Type B pancreatic cell (in vitro differentiated cells): ENCODE results near the gene TMEM181. TPM values are rescaled to one million over a fixed set of nuclear protein-coding genes. Genes with fewer than 3 reads are reported as not detected.
"Not testable (repeated sequence)": the region's sequence is repeated elsewhere in the genome, so short reads cannot be mapped to it uniquely, and the experiment has no call there.

Source experiments
- DNase-seq: peaks from one replicate; pipeline ENCODE4 v3.0.0; 2021; ENCODE audit warnings: mixed read lengths; ENCODE audit not compliant: unreplicated experiment; ENCODE audit errors: extremely low spot score
- H3K27ac Mint-ChIP-seq: 2 replicates; pipeline ENCODE4 v1.8.0; 2021; ENCODE audit warnings: mild to moderate bottlenecking, mixed read lengths
- H3K27me3 Mint-ChIP-seq: 2 replicates; pipeline ENCODE4 v1.8.0; 2021; ENCODE audit warnings: mixed read lengths
- H3K36me3 Mint-ChIP-seq: 2 replicates; pipeline ENCODE4 v1.8.0; 2021; ENCODE audit warnings: mixed read lengths
- H3K4me1 Mint-ChIP-seq: one replicate; pipeline ENCODE4 v1.8.0; 2021; ENCODE audit warnings: mixed read lengths; ENCODE audit not compliant: unreplicated experiment
- H3K4me3 Mint-ChIP-seq: 2 replicates; pipeline ENCODE4 v1.8.0; 2021; ENCODE audit warnings: mild to moderate bottlenecking, mixed read lengths
- H3K9me3 Mint-ChIP-seq: 2 replicates; pipeline ENCODE4 v1.8.0; 2021; ENCODE audit warnings: mixed read lengths
- CTCF ChIP-seq: fragments of 200-600 bp; sonication (generic); conservative IDR thresholded peaks from 2 replicates; pipeline ENCODE4 v1.5.0; 2021; ENCODE audit warnings: antibody characterized with exemption, mild to moderate bottlenecking
- total RNA-seq: library from RNA; stranded (reverse); gene quantifications from 2 replicates; pipeline ENCODE4 v1.2.1, GENCODE V29; 2021; ENCODE audit warnings: low replicate concordance

TMEM181 gene
- total RNA-seq, 1 donor from 2014 or later: 26.3 TPM

GRCh38 chr6:158603261-158604047 lies 43.6 kb downstream of the TMEM181 start:
- peak; percentile 37 for DNase-seq
- Mint-ChIP-seq H3K4me1 (no peaks in the 10 kb centered on the region), H3K9me3 (no peaks in the 10 kb centered on the region), H3K27ac (no peak overlapping the region), H3K27me3 (no peaks in the 10 kb centered on the region), H3K36me3 (peaks cover 10% of the 10 kb centered on the region), H3K4me3 (no peak overlapping the region)
- TF ChIP-seq CTCF: no peak

- Mint-ChIP-seq H3K9me3 (no peaks in the 10 kb centered on the region), H3K36me3 (peaks cover 10% of the 10 kb centered on the region), H3K27me3 (no peaks in the 10 kb centered on the region), H3K4me1 (no peaks in the 10 kb centered on the region), H3K4me3 (no peak overlapping the region), H3K27ac (no peak overlapping the region)
- DNase-seq: peak; percentile 34
- no peak for TF ChIP-seq CTCF
These were observed 44.1 kb downstream of the TMEM181 start for GRCh38 chr6:158604048-158604406.

GRCh38 chr6:158605266-158605878 lies 45.5 kb downstream of the TMEM181 start:
- H3K27me3 Mint-ChIP-seq: no peaks in the 10 kb centered on the region
- H3K27ac Mint-ChIP-seq: no peak overlapping the region

GRCh38 chr6:158606011-158606410 lies 46.1 kb downstream of the TMEM181 start:
- H3K4me3 Mint-ChIP-seq, H3K27ac Mint-ChIP-seq, H3K9me3 Mint-ChIP-seq, H3K27me3 Mint-ChIP-seq, H3K36me3 Mint-ChIP-seq, H3K4me1 Mint-ChIP-seq: not testable (repeated sequence)
- DNase-seq: peak; percentile 44

More at GRCh38 chr6:158605266-158605878, 45.5 kb downstream of the TMEM181 start:
- Mint-ChIP-seq H3K36me3 (peaks cover 10% of the 10 kb centered on the region), H3K9me3 (no peaks in the 10 kb centered on the region), H3K4me1 (no peaks in the 10 kb centered on the region), H3K4me3 (no peak overlapping the region)
- TF ChIP-seq CTCF: peak; percentile 89
- peak; percentile 73 for DNase-seq

GRCh38 chr6:158606935-158607334 lies 47.0 kb downstream of the TMEM181 start:
- H3K27ac Mint-ChIP-seq: no peak overlapping the region

More at GRCh38 chr6:158606935-158607334, 47.0 kb downstream of the TMEM181 start:
- H3K27me3 Mint-ChIP-seq: no peaks in the 10 kb centered on the region
- TF ChIP-seq CTCF: no peak
- peaks cover 8% of the 10 kb centered on the region for H3K36me3 Mint-ChIP-seq
- DNase-seq: peak; percentile 58
- H3K4me1 Mint-ChIP-seq: peaks cover 5% of the 10 kb centered on the region
- no peak overlapping the region for H3K4me3 Mint-ChIP-seq
- H3K9me3 Mint-ChIP-seq: no peaks in the 10 kb centered on the region
